Fibroblast of mammary gland (primary cell): Measurements from ENCODE around the gene CLEC16A.

Experiments
- DNase-seq: peaks from one replicate; pipeline ENCODE4 v3.0.0-alpha.2; 2010; ENCODE audit warnings: low read depth
- H3K4me3 ChIP-seq: 2 replicates; pipeline ENCODE4 v1.5.1; 2011; ENCODE audit warnings: low read depth, mild to moderate bottlenecking, low read length, moderate library complexity; ENCODE audit not compliant: control insufficient read depth
- TF ChIP-seq, protein P1 (sequence below): conservative IDR thresholded peaks from 2 replicates; pipeline ENCODE4 v1.5.1; 2011; ENCODE audit warnings: low read depth, low read length, inconsistent platforms; ENCODE audit not compliant: control insufficient read depth, insufficient read depth

CLEC16A gene

DNA sequence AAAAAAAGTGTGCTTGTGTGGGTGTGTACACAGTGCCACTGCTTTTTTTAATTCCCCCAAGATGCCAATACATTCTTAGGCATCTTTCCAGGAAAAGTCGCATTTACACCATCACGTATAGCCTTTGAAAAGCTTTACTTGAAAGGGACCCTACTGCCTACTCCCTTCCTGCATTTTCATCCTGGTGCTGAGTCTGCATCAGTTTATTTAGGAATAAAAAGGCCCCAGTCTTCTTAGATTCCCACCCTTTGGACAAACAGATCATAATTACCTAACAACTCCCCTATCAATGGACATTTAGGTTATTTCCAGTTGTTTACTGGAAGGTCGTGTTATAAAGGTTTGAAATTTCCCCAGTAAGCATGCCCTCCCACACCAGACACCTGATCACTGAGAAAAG lies 54.9 kb downstream of the CLEC16A start:
- DNase-seq = no peak
- no peak overlapping the region for H3K4me3 ChIP-seq
- TF ChIP-seq, protein P1, sequence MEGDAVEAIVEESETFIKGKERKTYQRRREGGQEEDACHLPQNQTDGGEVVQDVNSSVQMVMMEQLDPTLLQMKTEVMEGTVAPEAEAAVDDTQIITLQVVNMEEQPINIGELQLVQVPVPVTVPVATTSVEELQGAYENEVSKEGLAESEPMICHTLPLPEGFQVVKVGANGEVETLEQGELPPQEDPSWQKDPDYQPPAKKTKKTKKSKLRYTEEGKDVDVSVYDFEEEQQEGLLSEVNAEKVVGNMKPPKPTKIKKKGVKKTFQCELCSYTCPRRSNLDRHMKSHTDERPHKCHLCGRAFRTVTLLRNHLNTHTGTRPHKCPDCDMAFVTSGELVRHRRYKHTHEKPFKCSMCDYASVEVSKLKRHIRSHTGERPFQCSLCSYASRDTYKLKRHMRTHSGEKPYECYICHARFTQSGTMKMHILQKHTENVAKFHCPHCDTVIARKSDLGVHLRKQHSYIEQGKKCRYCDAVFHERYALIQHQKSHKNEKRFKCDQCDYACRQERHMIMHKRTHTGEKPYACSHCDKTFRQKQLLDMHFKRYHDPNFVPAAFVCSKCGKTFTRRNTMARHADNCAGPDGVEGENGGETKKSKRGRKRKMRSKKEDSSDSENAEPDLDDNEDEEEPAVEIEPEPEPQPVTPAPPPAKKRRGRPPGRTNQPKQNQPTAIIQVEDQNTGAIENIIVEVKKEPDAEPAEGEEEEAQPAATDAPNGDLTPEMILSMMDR = no peak

DNA sequence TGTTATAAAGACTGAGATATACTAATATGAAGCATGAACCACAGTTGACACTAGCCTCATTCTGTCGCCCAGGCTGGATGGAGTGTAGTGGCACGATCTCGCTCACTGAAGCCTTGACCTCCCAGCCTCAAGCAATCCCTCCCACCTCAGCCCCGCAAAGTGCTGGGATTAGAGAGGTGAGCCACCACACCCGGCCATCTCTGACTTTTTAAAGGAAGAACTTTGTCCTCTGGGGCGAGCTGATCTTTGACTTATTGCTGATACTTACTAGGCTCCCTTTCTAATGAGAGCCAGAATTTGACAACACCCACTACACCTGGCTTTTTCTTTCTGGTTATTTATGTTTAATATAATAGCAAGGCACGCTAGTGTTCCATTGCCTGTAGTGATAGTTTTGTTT lies 57.2 kb downstream of the CLEC16A start:
- TF ChIP-seq, protein P1 = no peak
- DNase-seq = no peak
- H3K4me3 ChIP-seq = no peak overlapping the region

DNA sequence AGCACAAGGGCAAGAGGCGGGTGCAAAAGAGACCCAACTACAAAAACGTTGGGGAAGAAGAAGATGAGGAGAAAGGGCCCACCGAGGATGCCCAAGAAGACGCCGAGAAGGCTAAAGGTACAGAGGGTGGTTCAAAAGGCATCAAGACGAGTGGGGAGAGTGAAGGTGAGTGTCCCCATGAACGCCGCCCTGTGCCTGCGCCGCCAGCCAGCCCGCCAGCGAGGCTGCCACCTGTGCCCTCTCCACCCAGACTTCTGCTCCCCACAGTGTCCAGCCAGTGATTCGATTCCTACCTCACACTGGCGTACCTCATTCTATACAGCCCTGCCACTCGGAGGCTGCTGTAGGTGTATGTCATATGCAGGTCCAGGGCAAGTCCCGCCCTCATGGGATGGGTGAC lies 58.8 kb downstream of the CLEC16A start:
- TF ChIP-seq, protein P1 = no peak
- no peak overlapping the region for H3K4me3 ChIP-seq
- no peak for DNase-seq

DNA sequence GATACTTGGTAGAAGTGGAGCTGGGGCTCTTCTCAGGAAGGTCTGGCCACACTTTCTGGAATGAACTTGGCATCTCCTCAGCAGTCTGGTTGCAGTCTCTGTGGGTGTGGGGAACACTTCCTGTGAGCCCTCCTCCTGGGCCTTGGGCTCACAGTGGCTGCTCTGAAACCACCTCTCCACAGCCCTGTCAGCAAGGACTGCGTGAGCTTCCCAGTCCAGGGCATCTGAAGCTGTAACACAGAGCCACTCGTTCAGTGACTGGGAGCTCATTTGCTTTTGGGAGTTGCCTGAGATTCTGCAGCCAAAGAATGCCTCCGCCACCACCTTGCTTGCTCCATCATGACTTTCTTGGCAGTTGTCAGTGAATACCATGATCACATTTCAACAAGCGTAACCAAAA lies 60.0 kb downstream of the CLEC16A start:
- DNase-seq = no peak
- H3K4me3 ChIP-seq = no peak overlapping the region
- TF ChIP-seq, protein P1 = no peak

DNA sequence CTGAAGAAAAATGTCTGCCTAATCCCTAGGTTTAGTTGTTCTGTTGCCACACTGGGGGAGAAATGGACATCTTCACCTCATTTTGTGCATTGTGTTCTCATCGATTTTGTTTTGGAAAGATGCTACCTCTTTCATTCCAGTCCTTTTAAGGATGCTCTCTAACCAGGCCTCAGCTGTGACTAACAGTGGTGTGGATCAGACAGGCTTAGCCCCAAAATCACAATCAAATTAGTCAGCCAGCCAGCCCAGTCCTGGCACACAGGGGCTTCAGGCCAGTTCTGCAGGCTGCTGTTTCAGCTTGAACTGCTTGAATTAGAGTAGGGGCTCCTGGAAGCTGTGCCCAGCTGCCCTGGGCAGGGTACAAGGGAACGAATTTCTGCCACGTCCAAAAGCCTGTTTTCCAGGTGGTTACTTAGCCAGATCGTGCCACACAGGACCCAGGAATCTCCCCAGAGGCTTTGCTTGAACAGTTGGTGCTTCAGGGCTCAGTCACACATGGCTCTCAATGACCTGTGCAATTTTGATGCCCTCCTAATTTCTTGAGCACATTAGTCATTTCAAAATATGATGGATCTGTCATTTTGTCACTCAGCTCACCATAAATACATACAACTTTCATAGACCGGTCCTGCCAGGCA lies 60.7 kb downstream of the CLEC16A start:
- no peak overlapping the region for H3K4me3 ChIP-seq
- peak; percentile 70 for DNase-seq
- TF ChIP-seq, protein P1 = no peak

DNA sequence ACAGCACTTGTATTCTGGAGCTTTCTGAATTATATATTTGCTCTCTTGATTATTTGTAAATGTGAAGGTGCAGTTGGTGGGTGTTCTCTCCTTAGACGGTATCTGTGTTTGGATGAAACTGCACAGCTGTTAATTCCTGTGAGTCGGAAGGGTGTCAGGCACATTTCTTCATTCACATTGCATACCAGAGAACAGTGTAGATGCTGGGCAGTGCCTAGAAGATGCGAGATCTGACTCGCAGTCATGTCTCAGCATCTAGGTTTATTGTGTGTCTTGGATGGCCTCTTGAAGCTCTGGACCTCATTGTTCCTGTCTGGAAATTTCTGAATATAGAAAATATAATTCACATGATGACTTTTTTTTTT lies 61.2 kb downstream of the CLEC16A start:
- TF ChIP-seq, protein P1 = no peak
- peak; percentile 47 for DNase-seq
- no peak overlapping the region for H3K4me3 ChIP-seq

DNA sequence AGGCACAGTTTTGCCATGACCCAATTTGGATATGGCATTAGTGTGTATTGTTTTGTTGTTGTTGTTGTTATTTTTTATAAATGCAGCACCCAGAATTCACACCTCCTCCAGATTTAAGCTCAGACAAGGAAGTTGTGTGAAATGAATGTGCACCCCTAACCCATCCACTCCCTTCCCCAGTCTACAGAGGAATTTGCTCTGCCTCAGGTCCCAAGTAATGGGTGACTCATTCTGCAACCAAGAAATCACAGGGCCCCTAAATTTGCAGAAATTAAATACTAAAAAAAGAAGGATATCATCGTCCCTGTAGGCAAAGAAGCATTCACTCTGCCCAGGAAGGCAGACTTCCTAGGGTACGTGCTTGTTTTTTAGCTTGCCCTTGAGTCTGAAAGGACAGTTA lies 62.3 kb downstream of the CLEC16A start:
- TF ChIP-seq, protein P1 = no peak
- DNase-seq = no peak
- H3K4me3 ChIP-seq = no peak overlapping the region
